CD4-positive, alpha-beta T cell (primary cell): ENCODE results near the gene F2R. TPM values are rescaled to one million over a fixed set of nuclear protein-coding genes. Genes with fewer than 3 reads are reported as not detected.
A peak's percentile ranks its signal among the peaks of the same experiment; 100 is the strongest.

Source experiments
- ATAC-seq: fragments of 200-7000 bp; cut with Tn5 transposase; one replicate; pipeline ENCODE4 v1.10.0; 2022; ENCODE audit warnings: mild to moderate bottlenecking; ENCODE audit not compliant: poor library complexity
- CTCF ChIA-PET: fragments of 350-600 bp; sonication (Branson Sonifier 250); formaldehyde crosslinking; loops from one replicate; lab custom pipeline; 2021; ENCODE audit warnings: antibody characterized with exemption, inconsistent platforms; lab: Charles Lee
- POLR2A ChIA-PET: fragments of 350-600 bp; sonication (Branson Sonifier 250); formaldehyde crosslinking; loops from one replicate; lab custom pipeline; 2021; ENCODE audit warnings: antibody characterized with exemption, inconsistent platforms; lab: Charles Lee
- DNase-seq, 14 experiments: peaks; one replicate each; pipeline ENCODE4 v3.0.0-alpha.2; 2013 to 2020; ENCODE audit warnings: mixed read lengths in 2 of 14
- H3K27ac ChIP-seq, 2 donors: one replicate each; pipeline versions ENCODE4 v1.5.1 to v1.7.0; 2013; ENCODE audit warnings: low read length in 2 of 2, low read depth in 1 of 2, mild to moderate bottlenecking in 1 of 2
- H3K27me3 ChIP-seq, 2 experiments: 1 replicate in 1 of 2; 2 replicates in 1 of 2; pipeline versions ENCODE4 v1.6.1 to v1.7.0; 2013; ENCODE audit warnings: low read length in 2 of 2, control low read depth in 1 of 2, mild to moderate bottlenecking in 1 of 2, moderate library complexity in 1 of 2; ENCODE audit not compliant: insufficient read depth in 2 of 2, control insufficient read depth in 1 of 2
- H3K36me3 ChIP-seq: one replicate; pipeline ENCODE4 v1.6.1; 2013; ENCODE audit warnings: low read length, control low read depth; ENCODE audit not compliant: insufficient read depth
- H3K4me1 ChIP-seq: one replicate; pipeline ENCODE4 v1.6.1; 2013; ENCODE audit warnings: low read length, control low read depth; ENCODE audit not compliant: insufficient read depth
- H3K4me3 ChIP-seq: one replicate; pipeline ENCODE4 v1.5.1; 2013; ENCODE audit warnings: mild to moderate bottlenecking, low read length, moderate library complexity
- H3K9me3 ChIP-seq, 2 experiments: 1 replicate in 1 of 2; 2 replicates in 1 of 2; pipeline versions ENCODE4 v1.6.1 to v1.7.0; 2013; ENCODE audit warnings: low read length in 2 of 2, mild to moderate bottlenecking in 2 of 2, control low read depth in 1 of 2, moderate library complexity in 1 of 2; ENCODE audit not compliant: control insufficient read depth in 1 of 2, insufficient read depth in 1 of 2
- H3K27ac Mint-ChIP-seq: one replicate; pipeline ENCODE4 v1.8.0; 2020; ENCODE audit warnings: mixed read lengths
- H3K27me3 Mint-ChIP-seq: one replicate; pipeline ENCODE4 v1.8.0; 2021; ENCODE audit warnings: mixed read lengths
- H3K36me3 Mint-ChIP-seq: one replicate; pipeline ENCODE4 v1.8.0; 2021; ENCODE audit warnings: low read depth, mixed read lengths
- H3K4me1 Mint-ChIP-seq: one replicate; pipeline ENCODE4 v1.8.0; 2021; ENCODE audit warnings: low read depth, mixed read lengths
- H3K4me3 Mint-ChIP-seq: one replicate; pipeline ENCODE4 v1.8.0; 2020; ENCODE audit warnings: mild to moderate bottlenecking, mixed read lengths
- H3K9me3 Mint-ChIP-seq: one replicate; pipeline ENCODE4 v1.8.0; 2020; ENCODE audit warnings: mixed read lengths
- intact Hi-C, 2 experiments: fragments of 100-400 bp; cut with DNase I in 1 of 2; cut with micrococcal nuclease in 1 of 2; formaldehyde crosslinking; loops; one replicate each; pipeline versions ENCODE4 v1.15.1 to v1.9.0; 2023 to 2025; cut with DNase I, micrococcal nuclease
- total RNA-seq, 174 experiments: library from RNA in 2 of 174; stranded (reverse) in 2 of 174; gene quantifications; one replicate each; pipeline ENCODE4 v1.2.3 and lab custom pipeline; 2021 to 2026
- TF ChIP-seq, protein P1 (sequence below): fragments of 200-600 bp; IDR thresholded peaks from one replicate; pipeline ENCODE4 v1.8.0; 2022; ENCODE audit warnings: antibody characterized with exemption, mild to moderate bottlenecking

Gene F2R
- total RNA-seq, 2 experiments from 2014 or later, result 1.9 to 2.7 TPM

DNA sequence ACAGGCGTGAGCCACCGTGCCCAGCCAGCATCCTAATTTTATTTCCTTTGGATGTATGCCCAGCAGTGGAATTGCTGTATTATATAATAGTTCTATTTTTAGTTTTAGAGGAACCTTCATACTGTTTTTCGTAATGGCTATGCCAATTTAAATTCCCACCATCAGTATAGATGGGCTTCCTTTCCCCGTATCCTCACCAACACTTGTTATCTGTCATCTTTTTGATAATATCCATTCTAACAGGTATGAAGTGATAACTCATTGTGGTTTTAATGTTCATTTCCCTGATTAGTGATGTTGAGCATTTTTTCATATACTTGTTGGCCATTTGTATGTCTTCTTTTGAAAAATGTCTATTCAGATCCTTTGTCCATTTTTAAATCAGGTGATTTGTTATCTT, 13.0 kb downstream of the F2R start:
- H3K4me1 Mint-ChIP-seq, result peaks cover 9% of the 10 kb centered on the region
- CTCF ChIA-PET, result interaction anchor here (1.2 kb wide), 1 partner anchor 46 kb away, joined by 4 read pairs; no protein-coding TSS in a partner anchor

DNA sequence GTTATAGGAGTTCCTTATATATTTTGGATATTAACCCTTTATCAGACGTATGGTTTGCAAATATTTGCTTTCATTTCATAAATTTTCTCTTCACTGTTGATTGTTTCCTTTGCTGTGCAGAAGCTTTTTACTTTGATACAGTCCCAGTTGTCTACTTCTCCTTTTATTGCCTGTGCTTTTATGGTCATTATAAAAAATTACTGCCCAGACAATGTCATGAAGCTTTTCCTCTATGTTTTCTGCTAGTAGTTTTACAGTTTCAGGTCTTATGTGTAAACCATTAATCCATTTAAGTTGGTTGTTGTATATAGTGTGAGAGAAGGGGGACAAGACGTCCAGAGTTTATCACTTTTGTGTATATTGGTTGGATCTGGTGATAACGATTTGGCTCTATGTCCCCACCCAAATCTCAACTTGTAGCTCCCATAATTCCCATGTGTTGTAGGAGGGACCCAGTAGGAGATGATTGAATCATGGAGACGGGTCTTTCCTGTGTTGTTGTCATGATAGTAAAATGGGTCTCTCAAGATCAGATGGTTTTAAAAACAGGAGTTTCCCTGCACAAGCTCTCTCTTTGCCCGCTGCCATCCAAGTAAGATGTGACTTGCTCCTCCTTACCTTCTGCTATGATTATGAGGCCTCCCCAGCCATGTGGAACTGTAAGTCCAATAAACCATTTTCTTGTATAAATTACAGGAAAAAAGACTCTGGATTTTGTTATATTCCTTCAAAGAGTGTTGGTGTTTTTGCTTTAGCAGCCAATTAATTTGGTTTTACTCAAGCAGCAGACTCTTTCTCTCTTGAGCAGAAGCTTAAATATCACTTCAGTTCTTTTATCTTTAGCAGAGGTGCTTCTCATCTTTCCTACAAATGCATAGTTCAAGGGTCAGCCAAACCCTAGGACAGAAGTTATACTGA, 13.7 kb downstream of the F2R start:
- peaks cover 6% of the 10 kb centered on the region for H3K9me3 Mint-ChIP-seq
- no peak overlapping the region for H3K27ac Mint-ChIP-seq
- H3K36me3 ChIP-seq, result no peaks in the 10 kb centered on the region
- no peaks in the 10 kb centered on the region for H3K27me3 Mint-ChIP-seq
- DNase-seq (no peak), ATAC-seq (no peak)
- H3K27me3 ChIP-seq, result no peaks in the 10 kb centered on the region
- peaks cover 9% of the 10 kb centered on the region for H3K4me1 Mint-ChIP-seq
- TF ChIP-seq, protein P1, sequence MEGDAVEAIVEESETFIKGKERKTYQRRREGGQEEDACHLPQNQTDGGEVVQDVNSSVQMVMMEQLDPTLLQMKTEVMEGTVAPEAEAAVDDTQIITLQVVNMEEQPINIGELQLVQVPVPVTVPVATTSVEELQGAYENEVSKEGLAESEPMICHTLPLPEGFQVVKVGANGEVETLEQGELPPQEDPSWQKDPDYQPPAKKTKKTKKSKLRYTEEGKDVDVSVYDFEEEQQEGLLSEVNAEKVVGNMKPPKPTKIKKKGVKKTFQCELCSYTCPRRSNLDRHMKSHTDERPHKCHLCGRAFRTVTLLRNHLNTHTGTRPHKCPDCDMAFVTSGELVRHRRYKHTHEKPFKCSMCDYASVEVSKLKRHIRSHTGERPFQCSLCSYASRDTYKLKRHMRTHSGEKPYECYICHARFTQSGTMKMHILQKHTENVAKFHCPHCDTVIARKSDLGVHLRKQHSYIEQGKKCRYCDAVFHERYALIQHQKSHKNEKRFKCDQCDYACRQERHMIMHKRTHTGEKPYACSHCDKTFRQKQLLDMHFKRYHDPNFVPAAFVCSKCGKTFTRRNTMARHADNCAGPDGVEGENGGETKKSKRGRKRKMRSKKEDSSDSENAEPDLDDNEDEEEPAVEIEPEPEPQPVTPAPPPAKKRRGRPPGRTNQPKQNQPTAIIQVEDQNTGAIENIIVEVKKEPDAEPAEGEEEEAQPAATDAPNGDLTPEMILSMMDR, result no peak
- no peak overlapping the region for H3K4me3 Mint-ChIP-seq
- intact Hi-C loops, result no loop called here
- H3K27ac ChIP-seq, result no peak overlapping the region
- ChIA-PET CTCF (interaction anchor here (1.2 kb wide), 1 partner anchor 45 kb away, joined by 4 read pairs; no protein-coding TSS in a partner anchor), POLR2A (interaction anchor here (0.9 kb wide), 1 partner anchor 9 kb away, joined by 3 read pairs; no protein-coding TSS in a partner anchor)
- H3K9me3 ChIP-seq, result peaks cover 4 to 11% of the 10 kb centered on the region in 2 experiments
- peaks cover 14% of the 10 kb centered on the region for H3K4me1 ChIP-seq
- H3K36me3 Mint-ChIP-seq, result no peaks in the 10 kb centered on the region
- no peak overlapping the region for H3K4me3 ChIP-seq

More for the DNA sequence above, 13.0 kb downstream of the F2R start:
- no peak overlapping the region for H3K4me3 Mint-ChIP-seq
- intact Hi-C loops, result no loop called here
- no peaks in the 10 kb centered on the region for H3K27me3 Mint-ChIP-seq
- Histone ChIP-seq H3K4me3 (no peak overlapping the region), H3K36me3 (no peaks in the 10 kb centered on the region), H3K27ac (no peak overlapping the region), H3K4me1 (peaks cover 14% of the 10 kb centered on the region), H3K9me3 (peaks cover 4 to 11% of the 10 kb centered on the region in 2 experiments), H3K27me3 (no peaks in the 10 kb centered on the region)
- ATAC-seq, result no peak
- peaks cover 6% of the 10 kb centered on the region for H3K9me3 Mint-ChIP-seq
- H3K27ac Mint-ChIP-seq, result no peak overlapping the region
- no peaks in the 10 kb centered on the region for H3K36me3 Mint-ChIP-seq
- TF ChIP-seq, protein P1, result no peak
- POLR2A ChIA-PET, result no interaction called here
- no peak for DNase-seq

DNA sequence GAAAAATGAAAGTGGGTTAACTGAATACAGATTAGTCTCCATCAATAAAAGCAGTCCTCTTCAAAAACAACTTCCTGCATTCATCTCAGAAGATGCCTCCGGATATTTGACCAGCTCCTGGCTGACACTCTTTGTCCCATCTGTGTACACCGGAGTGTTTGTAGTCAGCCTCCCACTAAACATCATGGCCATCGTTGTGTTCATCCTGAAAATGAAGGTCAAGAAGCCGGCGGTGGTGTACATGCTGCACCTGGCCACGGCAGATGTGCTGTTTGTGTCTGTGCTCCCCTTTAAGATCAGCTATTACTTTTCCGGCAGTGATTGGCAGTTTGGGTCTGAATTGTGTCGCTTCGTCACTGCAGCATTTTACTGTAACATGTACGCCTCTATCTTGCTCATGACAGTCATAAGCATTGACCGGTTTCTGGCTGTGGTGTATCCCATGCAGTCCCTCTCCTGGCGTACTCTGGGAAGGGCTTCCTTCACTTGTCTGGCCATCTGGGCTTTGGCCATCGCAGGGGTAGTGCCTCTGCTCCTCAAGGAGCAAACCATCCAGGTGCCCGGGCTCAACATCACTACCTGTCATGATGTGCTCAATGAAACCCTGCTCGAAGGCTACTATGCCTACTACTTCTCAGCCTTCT, 16.6 kb downstream of the F2R start:
- peaks cover 14% of the 10 kb centered on the region for H3K4me1 Mint-ChIP-seq

More for the DNA sequence above, 16.6 kb downstream of the F2R start:
- Mint-ChIP-seq H3K27me3 (no peaks in the 10 kb centered on the region), H3K4me3 (peak overlapping the region; percentile 64), H3K27ac (peak overlapping the region; percentile 78), H3K9me3 (peaks cover 6% of the 10 kb centered on the region), H3K36me3 (no peaks in the 10 kb centered on the region)
- Histone ChIP-seq H3K27me3 (no peaks in the 10 kb centered on the region), H3K4me1 (peaks cover 25% of the 10 kb centered on the region), H3K36me3 (no peaks in the 10 kb centered on the region), H3K9me3 (peaks cover 4 to 11% of the 10 kb centered on the region in 2 experiments), H3K4me3 (peak overlapping the region; percentile 36), H3K27ac (peak overlapping the region; percentile 34 to 70)
- ChIA-PET CTCF (interaction anchor here (0.8 to 1.6 kb wide), 4 partner anchors 12 to 42 kb away, joined by 3 to 8 read pairs (median 4); partner anchors contain the start of gene F2R), POLR2A (interaction anchor here (0.9 kb wide), 1 partner anchor 15 kb away, joined by 4 read pairs; no protein-coding TSS in a partner anchor)
- DNase-seq (peak in 2 of 14 experiments; percentile 34 to 43), ATAC-seq (peak; percentile 23)
- TF ChIP-seq, protein P1, result no peak
- intact Hi-C loops, result no loop called here
